PC-3 (cell line): ENCODE results near the gene ANKRD10.

ENCODE experiments used
- EZH2 ChIP-seq: fragments of 300-600 bp; sonication (generic); IDR thresholded peaks from one replicate; pipeline ENCODE4 v1.6.1; 2017; ENCODE audit warnings: antibody characterized with exemption, mild to moderate bottlenecking, low read length; ENCODE audit not compliant: unreplicated experiment
- TF ChIP-seq, protein P1 (sequence below): fragments of 300-600 bp; sonication (generic); conservative IDR thresholded peaks from 2 replicates; pipeline ENCODE4 v1.5.1; 2017; ENCODE audit warnings: antibody characterized with exemption, low read depth, mild to moderate bottlenecking, low read length

DNA sequence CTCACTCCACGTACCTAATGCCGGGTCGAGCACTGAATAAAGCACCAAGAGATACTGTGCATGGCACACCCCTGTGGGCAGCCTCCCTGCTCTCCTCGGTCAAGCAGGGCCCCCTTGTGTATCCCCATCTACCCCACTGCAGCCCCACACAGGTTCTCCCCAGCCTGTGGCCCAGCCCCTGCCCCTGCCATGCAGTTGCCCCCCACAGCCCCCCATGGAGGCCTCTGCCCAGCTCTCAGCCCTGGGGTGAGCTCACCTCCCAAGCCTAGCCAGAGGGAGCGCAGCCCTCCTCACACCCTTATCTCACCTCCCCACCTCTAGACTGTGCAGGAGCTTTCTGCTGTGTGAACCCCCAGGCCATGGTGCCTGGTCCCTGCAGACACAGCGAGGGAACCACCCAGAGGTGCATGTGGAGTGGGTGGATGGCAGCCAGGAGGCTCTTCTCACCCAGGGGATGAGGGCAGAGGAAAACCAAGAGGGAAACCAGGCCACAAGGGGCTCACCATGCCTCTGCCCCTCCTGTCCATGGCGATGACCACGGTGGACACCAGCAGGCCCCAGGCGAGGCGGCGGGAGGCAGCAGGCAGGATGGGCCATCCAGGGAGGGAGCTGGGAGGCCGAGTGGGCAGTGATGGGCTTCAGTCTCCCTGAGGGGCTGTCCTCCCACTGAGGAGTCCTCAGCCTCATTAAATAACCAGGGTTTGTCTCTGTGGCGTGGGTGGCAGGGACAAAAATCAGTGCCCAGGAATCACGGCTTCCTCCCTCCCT, 83.2 kb downstream of the ANKRD10 start:
- TF ChIP-seq, protein P1, sequence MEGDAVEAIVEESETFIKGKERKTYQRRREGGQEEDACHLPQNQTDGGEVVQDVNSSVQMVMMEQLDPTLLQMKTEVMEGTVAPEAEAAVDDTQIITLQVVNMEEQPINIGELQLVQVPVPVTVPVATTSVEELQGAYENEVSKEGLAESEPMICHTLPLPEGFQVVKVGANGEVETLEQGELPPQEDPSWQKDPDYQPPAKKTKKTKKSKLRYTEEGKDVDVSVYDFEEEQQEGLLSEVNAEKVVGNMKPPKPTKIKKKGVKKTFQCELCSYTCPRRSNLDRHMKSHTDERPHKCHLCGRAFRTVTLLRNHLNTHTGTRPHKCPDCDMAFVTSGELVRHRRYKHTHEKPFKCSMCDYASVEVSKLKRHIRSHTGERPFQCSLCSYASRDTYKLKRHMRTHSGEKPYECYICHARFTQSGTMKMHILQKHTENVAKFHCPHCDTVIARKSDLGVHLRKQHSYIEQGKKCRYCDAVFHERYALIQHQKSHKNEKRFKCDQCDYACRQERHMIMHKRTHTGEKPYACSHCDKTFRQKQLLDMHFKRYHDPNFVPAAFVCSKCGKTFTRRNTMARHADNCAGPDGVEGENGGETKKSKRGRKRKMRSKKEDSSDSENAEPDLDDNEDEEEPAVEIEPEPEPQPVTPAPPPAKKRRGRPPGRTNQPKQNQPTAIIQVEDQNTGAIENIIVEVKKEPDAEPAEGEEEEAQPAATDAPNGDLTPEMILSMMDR = no peak
- TF ChIP-seq EZH2 = no peak
